GM19193 (cell line): ENCODE results near the gene ASAP3.

Source experiments
- POLR2A ChIP-seq: IDR thresholded peaks from 4 replicates; pipeline ENCODE4 v1.6.1; 2011; ENCODE audit not compliant: insufficient read depth, insufficient read length; ENCODE audit errors: extremely low read depth

The ASAP3 gene

DNA sequence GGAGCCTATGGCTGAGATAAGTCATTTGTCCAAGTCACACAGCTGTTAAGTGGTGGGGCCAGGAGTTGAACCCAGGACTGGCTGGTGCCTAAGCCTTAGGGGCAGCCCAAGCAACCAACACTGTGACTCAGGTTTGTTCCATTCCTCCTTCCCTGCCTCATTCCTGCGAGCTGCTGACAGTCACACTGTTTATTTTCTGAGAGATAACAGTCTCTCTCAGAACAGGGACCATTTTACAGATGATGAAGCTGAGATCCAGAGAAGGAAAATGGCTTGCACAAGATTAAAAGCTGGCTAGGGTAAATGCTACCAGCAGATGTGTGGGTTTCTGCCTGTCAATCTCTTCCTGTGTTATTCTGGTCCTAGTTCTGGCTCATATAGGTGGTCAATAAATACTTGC, 35.1 kb downstream of the ASAP3 start:
- no peak for TF ChIP-seq POLR2A

GRCh38 chr1:23446661-23447310, 37.2 kb downstream of the ASAP3 start:
- TF ChIP-seq POLR2A = no peak

GRCh38 chr1:23444596-23445390, 39.2 kb downstream of the ASAP3 start:
- no peak for TF ChIP-seq POLR2A

GRCh38 chr1:23444104-23444533, 39.9 kb downstream of the ASAP3 start:
- TF ChIP-seq POLR2A = no peak

- TF ChIP-seq POLR2A = no peak
Observed at GRCh38 chr1:23442751-23443150, 41.2 kb downstream of the ASAP3 start.

GRCh38 chr1:23441446-23442148, 42.4 kb downstream of the ASAP3 start:
- no peak for TF ChIP-seq POLR2A

DNA sequence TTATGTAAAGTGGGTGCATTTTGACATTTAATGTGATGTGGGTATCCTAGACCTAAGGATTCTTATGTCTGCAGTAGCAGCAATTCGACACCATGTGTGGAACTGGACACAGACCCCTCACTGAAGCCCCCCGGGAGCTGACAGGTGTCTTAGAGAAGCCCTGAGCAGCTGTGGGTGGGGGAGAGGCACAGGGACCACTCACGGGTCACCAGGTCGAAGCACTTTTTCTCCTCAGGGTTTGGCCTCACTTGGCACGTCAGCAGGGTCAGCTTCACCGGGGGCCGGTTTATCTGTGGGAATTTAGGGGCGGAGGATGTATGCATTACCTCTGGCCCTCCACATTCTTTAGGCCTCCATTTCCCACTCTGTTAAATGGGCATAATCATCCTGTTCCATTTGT, 45.4 kb downstream of the ASAP3 start:
- no peak for TF ChIP-seq POLR2A

- TF ChIP-seq POLR2A = no peak
Observed at GRCh38 chr1:23437355-23437664, 46.7 kb downstream of the ASAP3 start.

DNA sequence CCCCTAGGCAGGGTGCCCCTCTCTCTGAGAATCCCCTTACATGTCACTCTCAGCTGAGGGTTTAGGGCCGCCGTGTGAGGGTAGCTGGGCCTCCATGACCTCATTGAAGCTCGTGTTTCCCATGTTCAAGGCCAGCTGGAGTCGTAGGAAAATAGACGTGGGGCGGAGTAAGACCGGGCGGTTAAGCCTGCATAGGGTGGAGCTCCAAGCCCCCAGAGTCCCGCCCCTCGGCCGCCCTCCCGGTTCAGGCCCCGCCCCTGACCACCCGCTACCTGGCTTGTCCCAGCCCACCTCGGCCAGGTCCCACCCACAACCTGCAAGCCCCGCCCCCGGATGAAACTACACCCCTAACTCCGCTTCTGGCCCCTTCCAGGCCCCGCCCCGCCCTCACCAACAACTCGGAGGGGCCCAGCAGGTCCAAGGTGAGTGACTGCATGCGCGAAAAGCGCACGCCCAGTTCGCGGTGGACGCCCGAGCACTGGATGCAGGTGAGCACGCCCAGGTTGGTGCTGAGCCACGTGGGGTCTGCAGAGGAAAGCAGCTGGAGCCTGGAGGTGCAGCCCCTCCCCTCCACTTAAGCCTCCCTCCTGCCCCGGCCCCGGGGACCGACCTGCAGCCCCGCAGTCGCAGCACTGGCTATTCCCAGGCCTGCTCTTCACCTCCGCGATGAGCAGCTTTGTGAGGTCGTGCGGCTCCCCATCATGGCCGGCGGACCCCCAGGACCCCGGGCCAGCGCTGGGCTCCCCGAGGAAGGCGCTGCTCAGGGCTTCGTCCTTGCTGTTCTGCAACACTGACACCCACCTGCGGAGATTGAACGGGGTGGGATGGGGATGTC, 47.2 kb downstream of the ASAP3 start:
- no peak for TF ChIP-seq POLR2A

- no peak for TF ChIP-seq POLR2A
Observed at GRCh38 chr1:23434260-23434775, 49.7 kb downstream of the ASAP3 start.

GRCh38 chr1:23433122-23433521, 50.9 kb downstream of the ASAP3 start:
- no peak for TF ChIP-seq POLR2A

GRCh38 chr1:23431431-23431830, 52.5 kb downstream of the ASAP3 start:
- TF ChIP-seq POLR2A = no peak

DNA sequence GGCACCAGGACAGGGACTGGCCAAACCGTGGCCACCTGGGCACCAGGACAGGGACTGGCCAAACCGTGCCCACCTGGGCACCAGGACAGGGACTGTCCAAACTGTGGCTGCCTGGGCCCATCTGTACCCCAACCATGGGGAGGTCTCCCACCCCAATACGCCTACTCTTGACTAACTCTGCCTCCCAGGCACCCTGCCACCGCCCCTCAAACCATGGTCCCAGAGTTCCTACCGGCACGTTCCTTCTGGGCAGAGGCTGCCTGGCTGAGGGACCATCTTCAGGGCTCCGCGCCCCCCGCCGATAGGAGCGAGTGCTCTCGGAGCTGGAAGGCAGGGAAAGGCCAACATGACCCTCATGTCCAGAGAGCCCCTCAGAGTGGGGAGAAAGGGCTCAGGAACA, 53.2 kb downstream of the ASAP3 start:
- no peak for TF ChIP-seq POLR2A

DNA sequence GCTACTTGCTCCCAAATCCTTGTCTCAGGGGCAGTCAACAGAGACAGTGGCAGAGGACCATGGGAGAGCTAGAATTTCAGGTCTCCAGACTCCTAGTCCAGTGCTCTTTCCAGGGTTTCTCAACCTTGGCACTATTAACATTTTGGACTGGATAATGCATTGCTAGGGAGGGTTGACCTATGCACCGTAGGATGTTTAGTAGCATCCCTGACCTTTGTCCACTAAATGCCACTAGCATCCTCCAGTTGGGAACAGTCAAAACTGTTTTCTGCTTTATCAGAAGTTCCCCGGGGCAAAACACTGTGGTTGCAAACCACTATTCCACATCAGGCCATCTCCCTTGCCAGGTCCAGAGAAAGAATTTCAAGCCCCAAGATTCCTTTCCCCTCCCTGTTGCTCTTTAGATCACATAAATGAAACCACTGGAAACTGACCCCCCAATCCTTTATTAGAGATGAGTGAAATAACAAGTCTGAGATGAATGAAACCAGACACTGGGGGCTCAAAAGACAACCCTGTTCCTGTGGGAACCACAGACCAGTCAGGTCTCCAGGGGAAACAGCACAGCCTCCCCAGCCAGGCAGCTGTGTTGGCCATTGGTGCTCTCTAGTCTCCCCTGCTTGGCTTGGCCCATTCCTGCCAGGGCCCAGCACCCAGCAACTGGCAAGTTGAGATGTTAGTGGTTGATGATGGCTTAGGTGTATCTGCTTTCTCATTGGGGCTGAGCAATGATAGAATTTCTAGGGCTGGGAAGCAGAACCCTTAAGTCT, 55.7 kb downstream of the ASAP3 start:
- TF ChIP-seq POLR2A = no peak
